OCI-LY1 (cell line): ENCODE data around the gene SAMD9L.

Experiments used
- H2AFZ ChIP-seq: fragments of 200-600 bp; sonication (generic), shearing (Covaris generic); 2 replicates; pipeline ENCODE4 v1.6.0; 2014; ENCODE audit warnings: antibody characterized with exemption, mild to moderate bottlenecking, low read length
- H3F3A ChIP-seq: fragments of 200-600 bp; sonication (generic), shearing (Covaris generic); 2 replicates; pipeline ENCODE4 v1.6.0; 2014; ENCODE audit warnings: mild to moderate bottlenecking, antibody characterized with exemption, low read length, moderate library complexity; ENCODE audit not compliant: insufficient read depth
- H3K27ac ChIP-seq: fragments of 200-600 bp; sonication (generic); 2 replicates; pipeline ENCODE4 v1.5.1; 2014; ENCODE audit warnings: low read length, mixed run types, mild to moderate bottlenecking, low read depth; ENCODE audit not compliant: poor library complexity, severe bottlenecking
- H3K27me3 ChIP-seq: fragments of 200-600 bp; sonication (generic); 2 replicates; pipeline ENCODE4 v1.6.0; 2014; ENCODE audit warnings: antibody characterized with exemption, mild to moderate bottlenecking, low read length, moderate library complexity; ENCODE audit not compliant: insufficient read depth
- H3K36me3 ChIP-seq: fragments of 200-600 bp; sonication (generic); 2 replicates; pipeline ENCODE4 v1.6.1; 2014; ENCODE audit warnings: mild to moderate bottlenecking, antibody characterized with exemption, low read length, moderate library complexity, mixed read lengths; ENCODE audit not compliant: insufficient read depth
- H3K4me1 ChIP-seq: fragments of 200-600 bp; sonication (generic); 2 replicates; pipeline ENCODE4 v1.5.1; 2014; ENCODE audit warnings: mild to moderate bottlenecking, low read length, moderate library complexity; ENCODE audit not compliant: insufficient read depth, severe bottlenecking
- H3K4me2 ChIP-seq: fragments of 200-600 bp; sonication (generic), shearing (Covaris generic); 2 replicates; pipeline ENCODE4 v1.6.1; 2014; ENCODE audit warnings: low read length
- H3K4me3 ChIP-seq: fragments of 200-600 bp; sonication (generic); 2 replicates; pipeline ENCODE4 v1.5.1; 2014; ENCODE audit warnings: low read length, low read depth, mild to moderate bottlenecking, mixed read lengths; ENCODE audit not compliant: poor library complexity, severe bottlenecking
- H3K79me2 ChIP-seq: fragments of 200-600 bp; shearing (Covaris generic); 2 replicates; pipeline ENCODE4 v1.6.1; 2016; ENCODE audit warnings: mixed run types, low read length, mixed read lengths; ENCODE audit not compliant: insufficient read depth
- H3K9ac ChIP-seq: fragments of 200-600 bp; sonication (generic), shearing (Covaris generic); 2 replicates; pipeline ENCODE4 v1.6.1; 2014; ENCODE audit warnings: mild to moderate bottlenecking, low read length, mixed read lengths
- H3K9me2 ChIP-seq: fragments of 200-600 bp; sonication (generic), shearing (Covaris generic); 2 replicates; pipeline ENCODE4 v1.6.1; 2014; ENCODE audit warnings: low read depth, mild to moderate bottlenecking, low read length, mixed read lengths
- H3K9me3 ChIP-seq: fragments of 200-600 bp; shearing (Covaris generic); 2 replicates; pipeline ENCODE4 v1.6.1; 2014; ENCODE audit warnings: low read length, mixed read lengths
- H4K20me1 ChIP-seq: fragments of 200-600 bp; sonication (generic), shearing (Covaris generic); 2 replicates; pipeline ENCODE4 v1.6.0; 2016; ENCODE audit warnings: mild to moderate bottlenecking, low read length; ENCODE audit not compliant: insufficient read depth
- CTCF ChIP-seq: fragments of 200-600 bp; sonication (generic), shearing (Covaris generic); IDR thresholded peaks from 2 replicates; pipeline ENCODE4 v1.5.1; 2017; ENCODE audit warnings: mild to moderate bottlenecking, antibody characterized with exemption, low read length, moderate library complexity, mixed read lengths
- EZH2 ChIP-seq: fragments of 200-600 bp; sonication (generic), shearing (Covaris generic); IDR thresholded peaks from 2 replicates; pipeline ENCODE4 v1.8.0; 2017; ENCODE audit warnings: borderline replicate concordance, mixed run types, mild to moderate bottlenecking, antibody characterized with exemption, low read length, moderate library complexity, mixed read lengths

The SAMD9L gene

GRCh38 chr7:93159490-93159889 is 11.3 kb upstream of the SAMD9L start:
- Histone ChIP-seq H3K4me2 (no peak overlapping the region), H3K4me1 (no peaks in the 10 kb centered on the region), H3K79me2 (no peaks in the 10 kb centered on the region), H3K27ac (no peak overlapping the region), H3K27me3 (no peaks in the 10 kb centered on the region), H3K9ac (no peak overlapping the region), H3K9me2 (peaks cover 4% of the 10 kb centered on the region; the same call in 1 of the 2 replicates), H2AFZ (no peak overlapping the region), H3K36me3 (no peaks in the 10 kb centered on the region), H3K4me3 (no peak overlapping the region), H3K9me3 (peaks cover 15% of the 10 kb centered on the region), H4K20me1 (no peaks in the 10 kb centered on the region), H3F3A (no peaks in the 10 kb centered on the region)
- TF ChIP-seq CTCF (no peak), EZH2 (no peak)

- H4K20me1 ChIP-seq: no peaks in the 10 kb centered on the region
- no peak overlapping the region for H3K27ac ChIP-seq
- H3K9me3 ChIP-seq: peaks cover 9% of the 10 kb centered on the region
- H3K4me2 ChIP-seq: no peak overlapping the region
- no peak overlapping the region for H2AFZ ChIP-seq
- no peaks in the 10 kb centered on the region for H3F3A ChIP-seq
- H3K4me3 ChIP-seq: no peak overlapping the region
- H3K4me1 ChIP-seq: no peaks in the 10 kb centered on the region
- no peaks in the 10 kb centered on the region for H3K9me2 ChIP-seq
- H3K36me3 ChIP-seq: no peaks in the 10 kb centered on the region
- TF ChIP-seq EZH2 (no peak), CTCF (no peak)
- H3K79me2 ChIP-seq: no peaks in the 10 kb centered on the region
- no peak overlapping the region for H3K9ac ChIP-seq
- no peaks in the 10 kb centered on the region for H3K27me3 ChIP-seq
These were observed 8.7 kb upstream of the SAMD9L start for GRCh38 chr7:93156884-93157283.

GRCh38 chr7:93150200-93150835 is 2.1 kb upstream of the SAMD9L start:
- no peak overlapping the region for H3K4me2 ChIP-seq
- no peaks in the 10 kb centered on the region for H3F3A ChIP-seq
- H3K9me3 ChIP-seq: no peaks in the 10 kb centered on the region
- H3K79me2 ChIP-seq: no peaks in the 10 kb centered on the region
- H3K27me3 ChIP-seq: no peaks in the 10 kb centered on the region
- TF ChIP-seq CTCF (no peak), EZH2 (no peak)
- no peak overlapping the region for H3K27ac ChIP-seq
- no peaks in the 10 kb centered on the region for H4K20me1 ChIP-seq
- no peaks in the 10 kb centered on the region for H3K9me2 ChIP-seq
- H2AFZ ChIP-seq: no peak overlapping the region
- H3K36me3 ChIP-seq: no peaks in the 10 kb centered on the region
- peaks cover 34% of the 10 kb centered on the region for H3K4me1 ChIP-seq
- H3K9ac ChIP-seq: no peak overlapping the region
- no peak overlapping the region for H3K4me3 ChIP-seq
